GM12892 (cell line): ENCODE measurements around the gene LY6G5C.
A peak's percentile ranks its signal among the peaks of the same experiment; 100 is the strongest.

ENCODE experiments used
- DNase-seq: peaks from one replicate; pipeline ENCODE4 v3.0.0; 2011; ENCODE audit not compliant: insufficient read length
- FAIRE-seq: peaks from 2 replicates; lab custom pipeline; 2011; peaks lifted over from hg19 to GRCh38; lab: Jason Lieb, UNC
- POLR2A ChIP-seq: IDR thresholded peaks from 2 replicates; pipeline ENCODE4 v1.6.1; 2011; ENCODE audit warnings: low read depth, low read length, control low read depth
- POLR2AphosphoS5 ChIP-seq: IDR thresholded peaks from 2 replicates; pipeline ENCODE4 v1.6.1; 2011; ENCODE audit warnings: low read depth, low read length, control low read depth
- TAF1 ChIP-seq: IDR thresholded peaks from 2 replicates; pipeline ENCODE4 v1.6.1; 2011; ENCODE audit warnings: low read depth, mild to moderate bottlenecking, control low read depth, low read length, borderline replicate concordance

The LY6G5C gene

GRCh38 chr6:31683591-31683990 lies 2.7 kb upstream of the LY6G5C start:
- TF ChIP-seq POLR2AphosphoS5: no peak
- no peak for FAIRE-seq
- DNase-seq: no peak

- FAIRE-seq: no peak
- TF ChIP-seq POLR2AphosphoS5 (no peak), TAF1 (no peak), POLR2A (no peak)
- peak; percentile 71 for DNase-seq
Measured at GRCh38 chr6:31681135-31681671, 336 bp upstream of the LY6G5C start.

- DNase-seq (no peak), FAIRE-seq (no peak)
- no peak for TF ChIP-seq POLR2A
- TF ChIP-seq TAF1: no peak
- TF ChIP-seq POLR2AphosphoS5: no peak
Measured at GRCh38 chr6:31677955-31678354, 2.9 kb downstream of the LY6G5C start.

GRCh38 chr6:31676904-31677303 lies 4.0 kb downstream of the LY6G5C start:
- TF ChIP-seq POLR2A (no peak), TAF1 (no peak)
- DNase-seq (no peak), FAIRE-seq (no peak)

GRCh38 chr6:31676322-31676903 lies 4.5 kb downstream of the LY6G5C start:
- FAIRE-seq (no peak), DNase-seq (no peak)
- TF ChIP-seq POLR2A (no peak), POLR2AphosphoS5 (no peak), TAF1 (no peak)

GRCh38 chr6:31669676-31670075 lies 11.2 kb downstream of the LY6G5C start, which contains the start of gene LY6G5B:
TSS of gene LY6G5B (plus strand) at chr6:31669976. CDS start at chr6:31670951, 975 bp downstream.
- no peak for DNase-seq
- FAIRE-seq: no peak
- no peak for TF ChIP-seq POLR2AphosphoS5
- no peak for TF ChIP-seq POLR2A
- TF ChIP-seq TAF1: no peak

GRCh38 chr6:31666337-31666965 lies 14.4 kb downstream of the LY6G5C start:
- TF ChIP-seq POLR2A: no peak
- TF ChIP-seq TAF1: no peak
- FAIRE-seq (no peak), DNase-seq (no peak)

GRCh38 chr6:31665501-31666336 lies 15.1 kb downstream of the LY6G5C start, which contains the start of gene CSNK2B:
TSS of gene CSNK2B (plus strand) at chr6:31666080. CDS start at chr6:31666832, 752 bp downstream.
- DNase-seq (peak; percentile 97), FAIRE-seq (peak; percentile 82)
- TF ChIP-seq POLR2AphosphoS5: peak; percentile 97
- peak; percentile 85 for TF ChIP-seq TAF1
- peak; percentile 97 for TF ChIP-seq POLR2A

- FAIRE-seq: peak; percentile 74
Measured at GRCh38 chr6:31664790-31665500, 15.9 kb downstream of the LY6G5C start, which contains the start of gene GPANK1. TSS of gene GPANK1 (minus strand) at chr6:31664997. CDS start at chr6:31664478, 519 bp downstream.

GRCh38 chr6:31663961-31664789 lies 16.7 kb downstream of the LY6G5C start:
- DNase-seq (no peak), FAIRE-seq (no peak)
- TF ChIP-seq POLR2A (no peak), POLR2AphosphoS5 (no peak)

More at GRCh38 chr6:31664790-31665500, 15.9 kb downstream of the LY6G5C start, which contains the start of gene GPANK1:
- peak; percentile 64 for DNase-seq
- TF ChIP-seq POLR2A: no peak
- TF ChIP-seq TAF1: no peak; the same call in 1 of the 2 replicates
- TF ChIP-seq POLR2AphosphoS5: peak; percentile 91
